Neural progenitor cell (in vitro differentiated cells): ENCODE results near the gene P4HTM. TPM values are rescaled to one million over a fixed set of nuclear protein-coding genes. Genes with fewer than 3 reads are reported as not detected.

Experiments used
- DNase-seq: peaks from one replicate; pipeline ENCODE4 v3.0.0-alpha.2; 2016; ENCODE audit warnings: low spot score
- H2AFZ ChIP-seq: fragments of 200-600 bp; sonication (generic); replicated peaks from 2 replicates; pipeline ENCODE4 v1.6.1; 2016; ENCODE audit warnings: antibody characterized with exemption
- H3F3A ChIP-seq: fragments of 200-600 bp; sonication (generic); 2 replicates; pipeline ENCODE4 v1.6.1; 2016; ENCODE audit warnings: antibody characterized with exemption, low read depth
- H3K27ac ChIP-seq: fragments of 200-600 bp; sonication (generic); 2 replicates; pipeline ENCODE4 v1.5.1; 2016; ENCODE audit warnings: mild to moderate bottlenecking
- H3K27me3 ChIP-seq: fragments of 200-600 bp; sonication (generic); 2 replicates; pipeline ENCODE4 v1.6.1; 2016; ENCODE audit warnings: mild to moderate bottlenecking, moderate library complexity
- H3K36me3 ChIP-seq: fragments of 200-600 bp; sonication (generic); 2 replicates; pipeline ENCODE4 v1.5.1; 2016
- H3K4me1 ChIP-seq: fragments of 200-600 bp; sonication (generic); 2 replicates; pipeline ENCODE4 v1.6.1; 2016; ENCODE audit warnings: mixed run types
- H3K4me2 ChIP-seq: fragments of 200-600 bp; sonication (generic); 2 replicates; pipeline ENCODE4 v1.6.1; 2016
- H3K4me3 ChIP-seq: fragments of 200-600 bp; sonication (generic); 2 replicates; pipeline ENCODE4 v1.5.1; 2016
- H3K79me2 ChIP-seq: fragments of 200-600 bp; sonication (generic); 2 replicates; pipeline ENCODE4 v1.6.1; 2016; ENCODE audit warnings: low read depth
- H3K9ac ChIP-seq: fragments of 200-600 bp; sonication (generic); 2 replicates; pipeline ENCODE4 v1.6.1; 2016
- H3K9me3 ChIP-seq: fragments of 200-600 bp; sonication (generic); 2 replicates; pipeline ENCODE4 v1.5.1; 2016; ENCODE audit warnings: low read depth
- H4K20me1 ChIP-seq: fragments of 200-600 bp; sonication (generic); 2 replicates; pipeline ENCODE4 v1.6.1; 2016; ENCODE audit warnings: low read depth
- H3K27ac Mint-ChIP-seq: 3 replicates; pipeline ENCODE4 v1.8.0; 2021; ENCODE audit warnings: mixed read lengths
- H3K27me3 Mint-ChIP-seq: 2 replicates; pipeline ENCODE4 v1.8.0; 2022; ENCODE audit warnings: low read depth, mild to moderate bottlenecking, inconsistent platforms, moderate library complexity, mixed read lengths; ENCODE audit not compliant: insufficient read depth
- H3K36me3 Mint-ChIP-seq: 3 replicates; pipeline ENCODE4 v1.8.0; 2021; ENCODE audit warnings: mixed read lengths
- H3K4me1 Mint-ChIP-seq: 3 replicates; pipeline ENCODE4 v1.8.0; 2021; ENCODE audit warnings: mixed read lengths
- H3K4me3 Mint-ChIP-seq: 3 replicates; pipeline ENCODE4 v1.8.0; 2021; ENCODE audit warnings: mild to moderate bottlenecking, moderate library complexity, mixed read lengths
- H3K9me3 Mint-ChIP-seq: 3 replicates; pipeline ENCODE4 v1.8.0; 2020; ENCODE audit warnings: mixed read lengths
- CTCF ChIP-seq: fragments of 200-600 bp; sonication (generic); IDR thresholded peaks from 2 replicates; pipeline ENCODE4 v1.5.1; 2017; ENCODE audit warnings: antibody characterized with exemption, mild to moderate bottlenecking
- EZH2 ChIP-seq: fragments of 200-600 bp; sonication (generic); IDR thresholded peaks from 2 replicates; pipeline ENCODE4 v1.6.1; 2017; ENCODE audit warnings: antibody characterized with exemption, mild to moderate bottlenecking, moderate library complexity
- EZH2phosphoT487 ChIP-seq: fragments of 200-600 bp; sonication (generic); IDR thresholded peaks from 2 replicates; pipeline ENCODE4 v1.6.1; 2017; ENCODE audit warnings: antibody characterized with exemption
- total RNA-seq: library from RNA; depleted of rRNA; stranded (reverse); fragments of >200 nt; gene quantifications from 2 replicates; pipeline ENCODE4 v1.2.3, GENCODE V29; 2015; ENCODE audit warnings: low replicate concordance

The P4HTM gene
- total RNA-seq, 1 donor from 2014 or later: 15.3 TPM

DNA sequence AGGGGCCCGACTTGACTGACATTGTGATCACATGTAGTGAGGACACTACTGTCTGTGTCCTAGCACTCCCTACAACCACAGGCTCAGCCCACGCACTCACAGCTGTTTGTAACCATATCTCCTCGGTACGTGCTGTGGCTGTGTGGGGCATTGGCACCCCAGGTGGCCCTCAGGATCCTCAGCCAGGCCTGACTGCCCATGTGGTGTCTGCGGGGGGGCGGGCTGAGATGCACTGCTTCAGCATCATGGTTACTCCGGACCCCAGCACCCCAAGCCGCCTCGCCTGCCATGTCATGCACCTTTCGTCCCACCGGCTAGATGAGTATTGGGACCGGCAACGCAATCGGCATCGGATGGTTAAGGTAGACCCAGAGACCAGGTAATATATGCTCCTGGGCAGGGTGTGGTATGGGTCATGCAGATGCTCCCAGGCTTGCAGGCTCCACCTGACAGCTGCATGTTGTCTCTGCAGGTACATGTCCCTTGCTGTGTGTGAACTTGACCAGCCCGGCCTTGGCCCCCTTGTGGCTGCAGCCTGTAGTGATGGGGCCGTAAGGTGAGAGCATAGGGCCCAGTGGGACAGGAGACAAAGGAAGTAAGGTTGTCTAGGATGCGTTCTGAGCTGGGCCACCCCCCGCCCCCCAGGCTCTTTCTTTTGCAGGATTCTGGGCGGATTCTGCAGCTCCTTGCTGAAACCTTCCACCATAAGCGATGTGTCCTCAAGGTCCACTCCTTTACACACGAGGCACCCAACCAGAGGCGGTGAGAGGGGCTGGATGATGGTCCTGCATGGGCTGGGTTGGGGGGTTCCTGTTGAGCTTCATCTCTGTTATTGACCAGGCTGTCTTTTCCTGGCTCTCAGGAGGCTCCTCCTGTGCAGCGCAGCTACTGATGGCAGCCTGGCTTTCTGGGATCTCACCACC is 24.0 kb downstream of the P4HTM start:
- Histone ChIP-seq H4K20me1 (peaks cover 84% of the 10 kb centered on the region), H3K9ac (no peak overlapping the region), H3K27ac (no peak overlapping the region), H3K4me1 (no peaks in the 10 kb centered on the region), H3K79me2 (peaks cover 48% of the 10 kb centered on the region), H3K4me2 (no peak overlapping the region), H3K36me3 (no peaks in the 10 kb centered on the region), H3K9me3 (no peaks in the 10 kb centered on the region), H3K27me3 (no peaks in the 10 kb centered on the region), H3K4me3 (no peak overlapping the region), H2AFZ (no peak overlapping the region), H3F3A (peaks cover 41% of the 10 kb centered on the region)
- no peak for DNase-seq
- Mint-ChIP-seq H3K27ac (no peak overlapping the region), H3K9me3 (no peaks in the 10 kb centered on the region), H3K4me3 (no peak overlapping the region), H3K27me3 (peaks cover 4% of the 10 kb centered on the region), H3K36me3 (peaks cover 21% of the 10 kb centered on the region), H3K4me1 (peaks cover 13% of the 10 kb centered on the region)
- TF ChIP-seq EZH2 (no peak), CTCF (peak; percentile 48), EZH2phosphoT487 (no peak)

DNA sequence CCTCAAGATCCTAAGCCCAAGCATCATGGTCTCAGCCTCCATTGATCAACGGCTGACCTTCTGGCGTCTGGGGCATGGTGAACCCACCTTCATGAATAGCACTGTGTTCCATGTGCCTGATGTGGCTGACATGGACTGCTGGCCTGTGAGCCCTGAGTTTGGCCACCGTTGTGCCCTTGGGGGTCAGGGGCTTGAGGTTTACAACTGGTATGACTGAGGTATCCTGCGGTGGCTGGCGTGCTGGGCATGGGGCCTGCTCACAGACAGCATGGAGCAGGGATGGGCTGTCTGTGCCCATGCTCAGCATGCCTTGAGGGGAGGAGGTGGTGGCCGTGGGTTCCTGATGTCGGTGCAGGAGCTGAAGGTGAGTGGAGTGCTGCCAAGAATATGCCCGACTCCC is 25.0 kb downstream of the P4HTM start:
- peak overlapping the region; percentile 9 for H3K4me3 Mint-ChIP-seq

GRCh38 chr3:49015765-49016164 is 25.7 kb downstream of the P4HTM start:
- peaks cover 21% of the 10 kb centered on the region for H3K36me3 Mint-ChIP-seq
- H3K4me3 ChIP-seq: no peak overlapping the region
- no peak overlapping the region for H3K27ac Mint-ChIP-seq

More for the DNA sequence above, 25.0 kb downstream of the P4HTM start:
- Histone ChIP-seq H4K20me1 (peaks cover 75% of the 10 kb centered on the region), H3K27ac (no peak overlapping the region), H2AFZ (no peak overlapping the region), H3K4me1 (peaks cover 6% of the 10 kb centered on the region), H3K79me2 (peaks cover 48% of the 10 kb centered on the region), H3K9me3 (no peaks in the 10 kb centered on the region), H3K4me2 (no peak overlapping the region), H3K9ac (no peak overlapping the region), H3K4me3 (no peak overlapping the region), H3F3A (peaks cover 52% of the 10 kb centered on the region), H3K36me3 (no peaks in the 10 kb centered on the region), H3K27me3 (no peaks in the 10 kb centered on the region)
- TF ChIP-seq EZH2 (no peak), EZH2phosphoT487 (no peak), CTCF (no peak)
- H3K9me3 Mint-ChIP-seq: no peaks in the 10 kb centered on the region
- no peak for DNase-seq
- peaks cover 16% of the 10 kb centered on the region for H3K4me1 Mint-ChIP-seq
- peaks cover 21% of the 10 kb centered on the region for H3K36me3 Mint-ChIP-seq
- H3K27me3 Mint-ChIP-seq: peaks cover 5% of the 10 kb centered on the region
- no peak overlapping the region for H3K27ac Mint-ChIP-seq

More at GRCh38 chr3:49015765-49016164, 25.7 kb downstream of the P4HTM start:
- peaks cover 55% of the 10 kb centered on the region for H3F3A ChIP-seq
- no peaks in the 10 kb centered on the region for H3K36me3 ChIP-seq
- H3K4me1 Mint-ChIP-seq: peaks cover 19% of the 10 kb centered on the region
- no peaks in the 10 kb centered on the region for H3K9me3 ChIP-seq
- H3K4me2 ChIP-seq: no peak overlapping the region
- peaks cover 6% of the 10 kb centered on the region for H3K27me3 Mint-ChIP-seq
- H3K27ac ChIP-seq: no peak overlapping the region
- peaks cover 48% of the 10 kb centered on the region for H3K79me2 ChIP-seq
- no peaks in the 10 kb centered on the region for H3K27me3 ChIP-seq
- H4K20me1 ChIP-seq: peaks cover 70% of the 10 kb centered on the region
- peaks cover 8% of the 10 kb centered on the region for H3K4me1 ChIP-seq
- no peak for DNase-seq
- no peaks in the 10 kb centered on the region for H3K9me3 Mint-ChIP-seq
- no peak overlapping the region for H3K9ac ChIP-seq
- TF ChIP-seq EZH2: no peak
- peak overlapping the region; percentile 74 for H3K4me3 Mint-ChIP-seq
- no peak overlapping the region for H2AFZ ChIP-seq
